ENCODE results near the gene SMARCA5.

SMARCA5 gene

DNA sequence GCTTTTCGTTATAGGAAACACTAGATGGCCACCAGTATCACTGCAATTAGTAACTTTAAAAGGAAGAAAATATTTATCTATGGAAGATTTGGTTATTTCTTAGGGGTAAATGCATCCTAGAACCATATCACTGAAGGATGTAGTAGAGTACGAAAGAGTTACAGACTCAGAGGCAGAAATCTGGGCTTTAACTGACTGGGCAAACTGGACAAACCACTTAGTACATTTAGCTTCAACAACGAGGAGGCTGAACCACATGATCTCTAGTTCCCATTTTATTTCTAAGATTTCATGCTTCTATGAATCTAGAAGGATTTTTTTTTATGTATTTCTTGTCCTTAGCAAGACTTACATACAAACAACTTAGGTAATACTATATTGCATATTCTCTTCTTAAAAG is 93.0 kb downstream of the SMARCA5 start:
- no peak for DNase-seq (ENCODE audit: low read depth)
- H3K4me3 ChIP-seq (ENCODE audit: low read depth, low read length) = no peak overlapping the region
- TF ChIP-seq, protein P1, sequence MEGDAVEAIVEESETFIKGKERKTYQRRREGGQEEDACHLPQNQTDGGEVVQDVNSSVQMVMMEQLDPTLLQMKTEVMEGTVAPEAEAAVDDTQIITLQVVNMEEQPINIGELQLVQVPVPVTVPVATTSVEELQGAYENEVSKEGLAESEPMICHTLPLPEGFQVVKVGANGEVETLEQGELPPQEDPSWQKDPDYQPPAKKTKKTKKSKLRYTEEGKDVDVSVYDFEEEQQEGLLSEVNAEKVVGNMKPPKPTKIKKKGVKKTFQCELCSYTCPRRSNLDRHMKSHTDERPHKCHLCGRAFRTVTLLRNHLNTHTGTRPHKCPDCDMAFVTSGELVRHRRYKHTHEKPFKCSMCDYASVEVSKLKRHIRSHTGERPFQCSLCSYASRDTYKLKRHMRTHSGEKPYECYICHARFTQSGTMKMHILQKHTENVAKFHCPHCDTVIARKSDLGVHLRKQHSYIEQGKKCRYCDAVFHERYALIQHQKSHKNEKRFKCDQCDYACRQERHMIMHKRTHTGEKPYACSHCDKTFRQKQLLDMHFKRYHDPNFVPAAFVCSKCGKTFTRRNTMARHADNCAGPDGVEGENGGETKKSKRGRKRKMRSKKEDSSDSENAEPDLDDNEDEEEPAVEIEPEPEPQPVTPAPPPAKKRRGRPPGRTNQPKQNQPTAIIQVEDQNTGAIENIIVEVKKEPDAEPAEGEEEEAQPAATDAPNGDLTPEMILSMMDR (IDR thresholded peaks at IDR 0.05; ENCODE audit: control insufficient read depth, extremely low read depth, insufficient read depth) = no peak

All from LNCaP clone FGC (cell line).